Measurements from ENCODE around the gene NPAS3.

NPAS3 gene

DNA sequence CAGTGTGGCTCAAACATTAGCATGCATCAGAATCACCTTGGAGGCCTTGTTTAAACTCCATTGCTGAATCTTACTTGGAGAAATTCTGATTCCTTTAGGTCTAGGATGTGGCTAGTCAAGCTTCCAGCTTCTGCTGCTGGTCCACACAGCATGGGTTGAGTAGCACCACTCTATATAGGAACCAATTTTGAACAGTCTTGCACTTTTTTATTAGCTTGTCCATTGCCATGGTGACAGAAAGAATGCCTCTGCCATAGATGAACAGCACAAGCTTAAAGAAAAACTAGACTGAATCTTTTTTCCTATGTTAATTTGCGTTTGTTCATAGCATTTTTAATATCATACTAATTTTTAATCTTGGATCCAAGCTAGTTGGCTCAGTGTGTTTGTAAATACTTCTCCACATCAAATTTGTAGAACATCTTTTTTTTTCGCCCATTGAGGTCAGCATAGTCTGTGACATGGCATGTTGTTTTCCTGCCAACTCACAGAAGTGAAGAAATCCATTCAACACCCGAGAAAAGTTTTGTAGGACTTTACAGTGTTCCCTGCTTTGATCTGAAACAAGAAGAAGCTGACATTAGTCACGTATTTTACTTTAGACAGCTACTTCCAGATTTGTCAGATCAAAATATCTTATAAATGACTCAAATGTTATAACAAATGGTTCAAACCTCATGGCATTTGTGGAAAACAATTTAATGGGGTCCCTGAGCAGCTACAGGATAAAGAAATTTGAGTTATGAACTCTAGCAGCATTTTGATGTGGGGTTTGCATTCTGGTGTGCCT is 573.4 kb downstream of the NPAS3 start:
- H3K9me3 Mint-ChIP-seq: no peaks in the 10 kb centered on the region
- ATAC-seq: no peak
- no peaks in the 10 kb centered on the region for H3K4me1 Mint-ChIP-seq
- H3K27ac Mint-ChIP-seq: no peak overlapping the region
- H3K27me3 Mint-ChIP-seq: no peaks in the 10 kb centered on the region
- no peak overlapping the region for H3K4me3 Mint-ChIP-seq
- no peak for DNase-seq

DNA sequence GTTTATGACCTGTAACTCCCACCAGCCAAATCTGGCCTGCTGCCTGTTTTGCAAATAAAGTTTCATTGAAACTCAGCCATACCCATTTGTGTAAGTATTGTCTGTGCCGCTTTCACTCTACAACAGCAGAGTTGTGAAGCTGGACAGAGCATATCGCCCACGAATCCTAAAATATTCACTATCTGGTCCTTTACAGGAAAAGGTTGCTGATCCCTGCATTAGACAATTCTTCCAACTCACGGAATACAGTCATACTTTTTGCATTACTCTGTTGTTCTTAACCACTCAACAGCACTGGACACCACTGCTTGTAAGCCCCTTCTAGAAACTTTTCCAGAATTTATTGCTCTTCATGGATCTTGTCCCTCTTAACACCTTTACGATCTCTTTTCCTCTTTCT is 576.8 kb downstream of the NPAS3 start:
- DNase-seq (no peak), ATAC-seq (no peak)
- H3K27ac Mint-ChIP-seq: no peak overlapping the region
- no peaks in the 10 kb centered on the region for H3K27me3 Mint-ChIP-seq
- no peaks in the 10 kb centered on the region for H3K9me3 Mint-ChIP-seq
- no peak overlapping the region for H3K4me3 Mint-ChIP-seq
- H3K4me1 Mint-ChIP-seq: no peaks in the 10 kb centered on the region

DNA sequence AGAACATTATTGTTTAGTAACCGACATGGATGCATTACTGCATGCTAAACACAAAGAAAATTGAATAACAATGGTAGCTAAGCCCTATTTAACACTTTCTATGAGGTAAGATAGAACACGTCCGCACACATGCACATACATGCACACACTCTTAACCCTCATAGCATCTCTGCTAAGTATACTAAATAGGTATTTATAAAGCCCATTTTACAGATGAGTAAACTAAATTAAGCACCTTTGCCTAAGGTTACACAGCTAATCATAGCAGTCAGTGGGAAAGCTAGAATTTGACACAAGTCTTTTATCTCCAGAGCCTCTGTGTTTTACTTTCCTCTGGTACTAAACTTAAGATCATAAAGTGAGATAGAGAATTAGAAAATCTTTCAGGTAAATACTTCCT is 577.2 kb downstream of the NPAS3 start:
- no peak for ATAC-seq
- Mint-ChIP-seq H3K4me3 (no peak overlapping the region), H3K27me3 (no peaks in the 10 kb centered on the region), H3K27ac (no peak overlapping the region), H3K4me1 (no peaks in the 10 kb centered on the region), H3K9me3 (no peaks in the 10 kb centered on the region)
- DNase-seq: no peak

DNA sequence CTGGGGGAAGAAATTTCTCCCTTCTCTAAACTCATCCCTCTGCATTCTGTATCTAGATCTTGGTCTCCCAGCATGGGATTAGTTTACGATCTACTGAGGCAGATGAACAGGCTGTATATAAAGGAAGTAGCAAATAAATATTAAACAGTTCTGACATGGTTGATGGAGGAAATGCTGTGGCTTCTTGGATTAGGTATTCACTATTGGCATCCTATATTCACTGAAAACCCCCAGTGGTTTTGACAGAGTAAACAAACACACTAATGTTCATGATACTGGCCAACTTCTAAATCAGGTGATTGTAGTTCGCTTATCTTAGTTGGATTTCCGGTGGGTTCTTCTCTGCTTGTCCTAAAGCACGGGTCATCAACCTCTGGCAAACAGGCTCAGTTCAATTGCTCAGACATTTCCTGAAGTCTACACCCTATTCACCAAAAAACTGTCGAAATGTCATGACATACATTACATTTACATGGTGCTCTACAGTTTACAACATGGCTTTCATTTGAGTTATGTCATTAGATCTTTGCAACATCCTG is 578.3 kb downstream of the NPAS3 start:
- ATAC-seq (no peak), DNase-seq (no peak)
- H3K27ac Mint-ChIP-seq: no peak overlapping the region
- no peaks in the 10 kb centered on the region for H3K4me1 Mint-ChIP-seq
- H3K9me3 Mint-ChIP-seq: no peaks in the 10 kb centered on the region
- H3K27me3 Mint-ChIP-seq: no peaks in the 10 kb centered on the region
- H3K4me3 Mint-ChIP-seq: no peak overlapping the region

DNA sequence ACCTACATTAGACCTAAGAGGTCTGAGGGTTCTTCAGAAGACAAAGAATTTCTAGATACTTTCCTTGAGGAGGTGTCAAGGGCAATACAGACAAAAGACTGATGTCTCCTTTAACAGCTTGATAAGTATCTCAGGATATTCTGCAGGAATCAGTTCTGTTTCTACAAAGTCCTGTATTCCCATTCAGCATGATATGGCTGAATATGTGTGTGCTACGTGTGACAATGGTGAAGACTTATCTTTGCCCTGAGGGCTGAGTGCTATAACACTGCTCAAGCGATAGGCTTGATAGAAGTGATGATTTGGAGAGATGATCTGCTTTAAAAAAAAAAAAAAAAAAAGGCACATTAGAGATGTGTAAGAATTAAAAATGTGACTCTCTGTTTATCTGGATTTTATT is 582.5 kb downstream of the NPAS3 start:
- H3K27ac Mint-ChIP-seq: no peak overlapping the region
- no peak overlapping the region for H3K4me3 Mint-ChIP-seq
- DNase-seq (no peak), ATAC-seq (no peak)
- H3K4me1 Mint-ChIP-seq: no peaks in the 10 kb centered on the region
- H3K27me3 Mint-ChIP-seq: no peaks in the 10 kb centered on the region
- H3K9me3 Mint-ChIP-seq: no peaks in the 10 kb centered on the region

DNA sequence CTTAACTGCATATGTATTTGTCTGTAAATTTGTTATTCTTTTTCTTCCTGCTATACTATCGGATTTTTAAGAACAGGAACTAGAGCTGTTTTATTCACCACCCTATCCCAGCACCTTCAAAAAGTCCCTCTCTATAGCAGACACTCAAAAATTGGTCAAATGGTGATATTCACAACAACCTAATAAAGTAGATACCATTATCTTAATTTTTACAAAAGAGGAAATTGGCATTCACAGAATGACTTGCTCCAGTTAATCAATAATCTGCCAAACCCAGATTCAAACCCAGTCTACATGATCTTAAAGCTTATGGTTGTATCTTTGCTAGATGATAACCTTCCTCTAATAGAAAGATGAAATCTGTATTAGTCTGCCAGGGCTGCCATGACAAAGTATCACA is 585.6 kb downstream of the NPAS3 start:
- no peaks in the 10 kb centered on the region for H3K9me3 Mint-ChIP-seq
- DNase-seq (no peak), ATAC-seq (no peak)
- H3K27ac Mint-ChIP-seq: no peak overlapping the region
- H3K4me3 Mint-ChIP-seq: no peak overlapping the region
- no peaks in the 10 kb centered on the region for H3K4me1 Mint-ChIP-seq
- no peaks in the 10 kb centered on the region for H3K27me3 Mint-ChIP-seq

DNA sequence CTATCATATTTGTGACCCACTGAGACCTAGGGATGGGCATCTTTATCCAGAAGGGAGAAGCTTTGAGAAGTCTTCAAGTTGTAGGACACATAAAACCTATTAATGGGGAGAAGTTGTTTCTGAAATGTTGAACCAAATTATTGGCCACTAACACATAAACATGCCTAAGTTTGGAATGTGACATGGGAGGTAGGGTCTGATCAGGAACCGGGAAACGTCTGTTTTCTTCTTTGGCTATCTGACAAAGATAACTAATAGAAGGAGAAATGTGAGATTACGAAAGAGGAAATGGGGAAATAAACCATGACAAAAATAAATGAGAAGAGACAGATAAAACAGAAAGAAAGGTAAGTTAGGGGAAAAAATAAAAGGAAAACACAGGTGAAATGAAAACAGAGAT is 586.9 kb downstream of the NPAS3 start:
- H3K4me3 Mint-ChIP-seq: no peak overlapping the region
- H3K27ac Mint-ChIP-seq: no peak overlapping the region
- H3K27me3 Mint-ChIP-seq: no peaks in the 10 kb centered on the region
- DNase-seq (no peak), ATAC-seq (no peak)
- H3K9me3 Mint-ChIP-seq: no peaks in the 10 kb centered on the region
- H3K4me1 Mint-ChIP-seq: no peaks in the 10 kb centered on the region

DNA sequence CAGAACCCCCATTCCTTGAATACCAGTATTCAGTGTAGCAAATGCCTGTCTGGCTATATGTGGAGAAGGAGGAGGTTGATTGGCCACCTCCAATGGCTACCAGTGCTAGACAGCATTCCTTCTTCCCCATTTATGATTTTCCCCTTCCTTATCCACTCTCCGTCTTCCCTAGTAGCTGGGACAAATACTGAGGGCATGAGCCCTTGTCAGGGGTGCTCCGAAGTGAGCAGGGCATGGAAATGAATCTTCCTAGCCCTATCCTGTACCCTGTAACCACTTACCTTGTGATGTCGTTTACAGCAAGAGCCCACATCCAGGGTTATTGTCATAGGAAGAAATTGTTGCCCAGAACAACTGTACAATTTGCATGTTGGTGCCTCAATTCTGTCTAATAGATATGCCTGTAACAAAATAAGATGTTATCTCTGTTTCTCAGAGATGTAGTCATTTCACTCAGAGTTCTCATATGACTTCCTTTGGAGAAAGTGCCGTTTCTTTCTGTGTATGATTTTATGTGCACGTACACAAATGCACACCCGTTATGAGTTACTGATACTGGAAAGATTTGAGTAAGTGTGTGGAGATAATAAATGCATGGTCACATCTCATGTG is 588.5 kb downstream of the NPAS3 start:
- ATAC-seq (no peak), DNase-seq (no peak)
- no peak overlapping the region for H3K27ac Mint-ChIP-seq
- no peaks in the 10 kb centered on the region for H3K9me3 Mint-ChIP-seq
- no peak overlapping the region for H3K4me3 Mint-ChIP-seq
- no peaks in the 10 kb centered on the region for H3K27me3 Mint-ChIP-seq
- no peaks in the 10 kb centered on the region for H3K4me1 Mint-ChIP-seq

DNA sequence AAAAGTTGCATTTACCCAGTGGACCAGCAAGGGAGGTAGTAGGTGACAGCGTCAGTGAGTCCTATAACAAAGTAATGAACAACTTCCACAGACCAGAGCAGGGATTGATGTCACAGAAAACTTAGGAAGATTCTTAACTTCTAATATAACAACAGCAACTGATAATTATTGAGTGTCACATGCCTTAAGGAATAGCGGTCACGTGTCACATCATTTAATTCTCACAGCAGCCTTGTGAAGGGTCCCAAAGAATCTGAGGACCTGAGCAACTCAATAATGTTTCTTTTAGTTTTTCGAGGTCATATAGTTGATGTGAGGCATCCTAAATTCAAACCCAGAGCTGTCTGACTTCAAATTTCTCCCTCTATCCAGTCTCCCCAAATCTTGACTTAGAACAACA is 590.0 kb downstream of the NPAS3 start:
- DNase-seq (no peak), ATAC-seq (no peak)
- no peak overlapping the region for H3K27ac Mint-ChIP-seq
- H3K4me1 Mint-ChIP-seq: no peaks in the 10 kb centered on the region
- H3K9me3 Mint-ChIP-seq: no peaks in the 10 kb centered on the region
- no peaks in the 10 kb centered on the region for H3K27me3 Mint-ChIP-seq
- no peak overlapping the region for H3K4me3 Mint-ChIP-seq

DNA sequence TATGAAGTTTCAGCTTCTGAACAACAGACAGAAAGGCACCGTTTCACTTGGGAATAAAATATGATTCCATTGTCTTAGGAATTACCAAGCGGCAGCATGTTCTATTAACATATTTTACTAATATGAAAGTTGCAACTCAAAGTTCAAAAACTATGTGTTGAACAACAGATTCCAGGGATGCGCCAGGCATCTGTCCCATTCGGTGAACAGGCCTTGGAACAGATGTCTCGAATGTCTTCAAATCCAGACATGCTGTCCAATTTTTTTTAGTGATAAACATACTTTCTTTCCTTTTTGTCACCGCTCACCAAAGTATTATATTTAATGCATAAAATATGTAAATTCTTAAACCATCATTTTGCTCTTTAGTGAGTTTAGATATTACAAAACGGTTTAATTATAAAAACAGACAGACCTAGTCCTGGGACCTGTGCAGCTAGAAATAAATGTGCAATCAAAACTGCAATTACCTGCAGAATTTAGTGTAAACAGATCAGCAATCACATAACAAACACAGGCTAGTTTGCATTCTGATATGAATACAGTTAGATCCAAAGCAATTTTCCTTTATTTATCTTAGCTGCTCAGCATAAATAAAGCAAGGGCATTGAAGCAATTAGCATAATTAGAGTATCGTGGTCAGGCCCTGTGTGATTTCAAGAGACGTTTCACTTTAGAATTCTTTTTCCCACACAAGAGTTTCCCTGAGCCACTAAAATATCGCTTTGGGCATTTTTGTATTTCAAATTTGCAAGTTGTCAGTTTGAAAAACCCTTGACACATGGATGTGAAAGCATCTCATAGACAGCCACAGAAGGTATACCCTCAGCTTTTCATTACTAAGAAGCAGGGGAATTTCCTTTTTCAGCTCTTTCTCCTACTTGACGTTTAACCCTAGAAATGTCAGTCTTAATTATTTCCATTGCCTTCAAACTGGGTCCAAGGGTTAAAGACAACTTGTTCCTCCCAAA is 591.4 kb downstream of the NPAS3 start:
- no peak overlapping the region for H3K4me3 Mint-ChIP-seq
- no peak overlapping the region for H3K27ac Mint-ChIP-seq
- ATAC-seq (no peak), DNase-seq (no peak)
- no peaks in the 10 kb centered on the region for H3K9me3 Mint-ChIP-seq
- no peaks in the 10 kb centered on the region for H3K27me3 Mint-ChIP-seq
- no peaks in the 10 kb centered on the region for H3K4me1 Mint-ChIP-seq

DNA sequence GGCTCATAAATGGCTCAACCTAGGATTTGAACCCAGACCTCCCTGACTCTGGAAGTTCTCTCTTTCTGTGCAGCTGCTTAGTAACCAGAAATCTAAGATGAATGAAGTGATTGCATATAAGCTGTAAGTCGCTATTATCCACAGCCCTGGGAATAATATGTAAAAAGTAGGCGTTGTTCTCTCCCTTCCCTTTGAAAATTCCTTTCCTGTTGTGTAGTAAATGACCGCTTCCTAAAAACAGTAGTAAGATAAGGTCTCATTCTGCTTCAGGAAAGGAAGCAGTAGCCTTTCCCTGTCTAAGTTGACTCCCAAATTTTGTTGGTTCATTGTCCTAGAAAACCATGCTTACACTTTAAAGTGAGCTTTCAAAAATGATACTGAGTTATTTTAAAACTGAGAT is 593.9 kb downstream of the NPAS3 start:
- no peak overlapping the region for H3K4me3 Mint-ChIP-seq
- no peak for DNase-seq
- ATAC-seq: no peak
- H3K27me3 Mint-ChIP-seq: no peaks in the 10 kb centered on the region
- H3K27ac Mint-ChIP-seq: no peak overlapping the region
- H3K9me3 Mint-ChIP-seq: no peaks in the 10 kb centered on the region
- H3K4me1 Mint-ChIP-seq: no peaks in the 10 kb centered on the region

DNA sequence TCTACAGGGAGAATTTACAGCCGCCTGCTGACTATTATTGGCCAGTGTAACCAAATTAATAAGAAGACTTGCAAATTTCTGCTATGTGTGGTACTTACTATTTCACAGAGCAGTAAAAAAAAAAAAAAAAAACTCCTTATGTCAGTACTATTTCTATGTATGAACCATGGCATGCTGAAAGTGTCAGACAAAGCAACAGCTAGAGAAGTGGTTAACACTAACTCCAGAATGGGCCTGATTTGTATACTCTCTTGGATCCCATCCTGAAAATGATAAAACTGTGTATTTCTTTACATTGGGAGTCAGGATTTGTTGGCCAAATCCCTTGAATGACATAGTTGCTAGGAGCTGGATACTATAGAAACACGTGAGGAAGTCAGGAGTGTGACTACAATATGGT is 595.4 kb downstream of the NPAS3 start:
- Mint-ChIP-seq H3K4me1 (no peaks in the 10 kb centered on the region), H3K9me3 (no peaks in the 10 kb centered on the region), H3K27ac (no peak overlapping the region), H3K4me3 (no peak overlapping the region), H3K27me3 (no peaks in the 10 kb centered on the region)
- ATAC-seq (no peak), DNase-seq (no peak)

DNA sequence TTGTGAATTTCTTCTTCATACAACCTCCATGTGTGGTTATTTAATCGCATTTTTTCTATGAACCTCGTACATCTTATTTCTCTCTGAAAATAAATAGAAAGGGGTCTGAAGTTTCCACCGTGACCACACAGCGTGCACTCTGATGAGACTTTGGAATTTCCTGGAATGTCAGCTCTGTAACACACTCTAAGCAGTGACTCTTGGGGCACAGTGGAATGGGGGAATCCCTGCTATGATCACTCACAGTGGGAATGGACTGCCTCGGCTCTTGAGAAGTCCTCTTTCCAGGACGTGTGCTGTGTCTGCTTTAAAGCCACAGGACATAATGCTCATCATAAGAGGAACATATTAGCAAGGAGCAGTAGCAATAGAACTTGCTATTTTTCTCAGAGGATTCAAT is 596.0 kb downstream of the NPAS3 start:
- ATAC-seq (no peak), DNase-seq (no peak)
- no peak overlapping the region for H3K4me3 Mint-ChIP-seq
- H3K9me3 Mint-ChIP-seq: no peaks in the 10 kb centered on the region
- H3K27me3 Mint-ChIP-seq: no peaks in the 10 kb centered on the region
- peak overlapping the region in 1 of 2 donors; percentile 40 for H3K27ac Mint-ChIP-seq
- no peaks in the 10 kb centered on the region for H3K4me1 Mint-ChIP-seq

DNA sequence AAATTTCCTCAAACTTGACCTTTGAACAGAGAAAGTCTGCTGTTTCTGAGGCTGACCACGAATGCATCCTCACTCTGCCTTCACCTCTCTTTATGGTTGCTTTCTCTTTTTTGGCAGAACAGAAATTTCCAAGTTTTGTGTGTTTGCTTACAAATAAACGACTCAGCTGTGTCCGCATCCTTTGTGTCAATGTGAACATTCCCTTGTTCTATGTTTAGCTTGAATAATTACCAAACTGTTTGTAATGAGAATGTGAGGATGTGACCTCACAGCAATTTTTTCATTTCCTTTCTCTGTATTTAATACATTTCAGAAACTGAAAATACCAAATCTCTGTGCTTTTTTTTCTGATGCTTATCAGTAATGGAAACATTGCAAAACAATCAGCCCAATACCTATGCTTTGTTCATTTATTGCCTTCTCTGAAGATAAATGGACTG is 601.3 kb downstream of the NPAS3 start:
- Mint-ChIP-seq H3K27ac (no peak overlapping the region), H3K27me3 (no peaks in the 10 kb centered on the region), H3K4me3 (no peak overlapping the region), H3K9me3 (no peaks in the 10 kb centered on the region), H3K4me1 (no peaks in the 10 kb centered on the region)
- ATAC-seq (no peak), DNase-seq (no peak)

DNA sequence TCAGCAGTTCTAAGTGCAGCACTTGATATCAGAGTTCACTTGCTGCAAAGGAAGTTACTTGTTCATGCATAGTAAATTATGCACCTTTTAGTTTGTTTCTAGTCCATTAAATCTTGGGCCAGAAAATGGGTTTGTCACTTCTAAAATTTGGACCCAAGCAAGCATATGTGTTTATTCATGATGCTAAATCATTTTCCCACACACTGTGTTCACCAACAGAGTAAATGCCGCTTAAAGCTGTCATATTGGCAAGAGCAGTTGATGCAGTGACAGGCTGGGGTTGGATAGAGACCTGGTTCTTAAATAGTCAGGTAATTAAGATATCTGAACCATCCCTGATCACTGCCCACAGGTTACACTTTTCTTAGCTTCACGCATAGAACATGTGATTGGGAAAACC is 602.5 kb downstream of the NPAS3 start:
- no peaks in the 10 kb centered on the region for H3K4me1 Mint-ChIP-seq
- H3K27ac Mint-ChIP-seq: no peak overlapping the region
- DNase-seq (no peak), ATAC-seq (no peak)
- H3K27me3 Mint-ChIP-seq: no peaks in the 10 kb centered on the region
- no peak overlapping the region for H3K4me3 Mint-ChIP-seq
- no peaks in the 10 kb centered on the region for H3K9me3 Mint-ChIP-seq
